CD14-positive monocyte (primary cell): ENCODE data around the gene ZNF69. TPM values are rescaled to one million over a fixed set of nuclear protein-coding genes. Genes with fewer than 3 reads are reported as not detected.
A peak's percentile ranks its signal among the peaks of the same experiment; 100 is the strongest.
"Not testable (repeated sequence)": the region's sequence is repeated elsewhere in the genome, so short reads cannot be mapped to it uniquely, and the experiment has no call there.

Experiments used
- DNase-seq, 3 donors: peaks; one replicate each; pipeline ENCODE4 v3.0.0-alpha.2; 2011 to 2022
- H2AFZ ChIP-seq: 2 replicates; pipeline ENCODE4 v1.6.0; 2012; ENCODE audit warnings: mild to moderate bottlenecking, low read depth, low read length, inconsistent platforms; ENCODE audit not compliant: insufficient read depth, poor library complexity, severe bottlenecking
- H3K27ac ChIP-seq, 2 donors: 1 replicate in 1 of 2; 2 replicates in 1 of 2; pipeline ENCODE4 v1.5.1; 2012 to 2013; ENCODE audit warnings: low read length in 2 of 2, control low read depth in 1 of 2, inconsistent platforms in 1 of 2, low read depth in 1 of 2, mild to moderate bottlenecking in 1 of 2
- H3K27me3 ChIP-seq, 2 donors: one replicate each; pipeline versions ENCODE4 v1.6.0 to v1.6.1; 2011 to 2013; ENCODE audit warnings: low read length in 2 of 2; ENCODE audit not compliant: control insufficient read depth in 2 of 2, insufficient read depth in 2 of 2
- H3K36me3 ChIP-seq, 2 donors: replicated peaks in 1 of 2; 1 replicate in 1 of 2; 2 replicates in 1 of 2; pipeline versions ENCODE4 v1.5.1 to v1.6.1; 2012 to 2013; ENCODE audit warnings: low read length in 2 of 2, control low read depth in 1 of 2, inconsistent platforms in 1 of 2, mild to moderate bottlenecking in 1 of 2; ENCODE audit not compliant: insufficient read depth in 2 of 2, control insufficient read depth in 1 of 2
- H3K4me1 ChIP-seq, 2 donors: 1 replicate in 1 of 2; 2 replicates in 1 of 2; pipeline versions ENCODE4 v1.5.1 to v1.6.1; 2012 to 2013; ENCODE audit warnings: low read length in 2 of 2, control low read depth in 1 of 2, inconsistent platforms in 1 of 2, mild to moderate bottlenecking in 1 of 2, moderate library complexity in 1 of 2; ENCODE audit not compliant: insufficient read depth in 2 of 2, control insufficient read depth in 1 of 2
- H3K4me2 ChIP-seq: replicated peaks from 2 replicates; pipeline ENCODE3; 2012; ENCODE audit warnings: low read length, moderate library complexity, mild to moderate bottlenecking; ENCODE audit not compliant: poor library complexity, severe bottlenecking; ENCODE audit errors: extremely low read depth
- H3K4me3 ChIP-seq, 3 experiments: fragments of 200-600 bp in 1 of 3; sonication (generic) in 1 of 3; replicated peaks in 1 of 3; 1 replicate in 2 of 3; 2 replicates in 1 of 3; pipeline ENCODE4 v1.5.1; 2011 to 2013; ENCODE audit warnings: low read length in 3 of 3, mild to moderate bottlenecking in 3 of 3, control low read depth in 2 of 3, low read depth in 2 of 3, inconsistent platforms in 1 of 3, moderate library complexity in 1 of 3
- H3K79me2 ChIP-seq: 2 replicates; pipeline ENCODE4 v1.6.0; 2012; ENCODE audit warnings: mild to moderate bottlenecking, control low read depth, inconsistent platforms, low read length, moderate library complexity; ENCODE audit not compliant: insufficient read depth
- H3K9ac ChIP-seq: 2 replicates; pipeline ENCODE4 v1.6.0; 2017; ENCODE audit warnings: low read length, mild to moderate bottlenecking; ENCODE audit not compliant: insufficient read depth, poor library complexity, severe bottlenecking
- H3K9me3 ChIP-seq, 2 donors: replicated peaks in 1 of 2; 1 replicate in 1 of 2; 2 replicates in 1 of 2; pipeline versions ENCODE4 v1.5.1 to v1.6.1; 2012 to 2013; ENCODE audit warnings: low read length in 2 of 2, control low read depth in 1 of 2; ENCODE audit not compliant: control insufficient read depth in 1 of 2, insufficient read depth in 1 of 2
- H4K20me1 ChIP-seq: 2 replicates; pipeline ENCODE4 v1.6.0; 2012; ENCODE audit warnings: mild to moderate bottlenecking, low read length, control low read depth, moderate library complexity; ENCODE audit not compliant: insufficient read depth
- H3K27ac Mint-ChIP-seq, 7 donors: one replicate each; pipeline ENCODE4 v1.8.0; 2020; ENCODE audit warnings: mild to moderate bottlenecking in 7 of 7, mixed read lengths in 7 of 7, moderate library complexity in 6 of 7, inconsistent platforms in 2 of 7
- H3K27me3 Mint-ChIP-seq, 3 donors: one replicate each; pipeline ENCODE4 v1.8.0; 2021 to 2022; ENCODE audit warnings: low read depth in 3 of 3, mild to moderate bottlenecking in 3 of 3, mixed read lengths in 3 of 3, moderate library complexity in 3 of 3, inconsistent platforms in 1 of 3
- H3K36me3 Mint-ChIP-seq, 2 donors: one replicate each; pipeline ENCODE4 v1.8.0; 2020; ENCODE audit warnings: mixed read lengths in 2 of 2, inconsistent platforms in 1 of 2, mild to moderate bottlenecking in 1 of 2
- H3K4me1 Mint-ChIP-seq: one replicate; pipeline ENCODE4 v1.8.0; 2020; ENCODE audit warnings: mild to moderate bottlenecking, mixed read lengths
- H3K4me3 Mint-ChIP-seq, 2 donors: one replicate each; pipeline ENCODE4 v1.8.0; 2020; ENCODE audit warnings: mild to moderate bottlenecking in 2 of 2, mixed read lengths in 2 of 2, moderate library complexity in 1 of 2
- H3K9me3 Mint-ChIP-seq, 7 donors: one replicate each; pipeline ENCODE4 v1.8.0; 2020 to 2022; ENCODE audit warnings: mixed read lengths in 7 of 7, mild to moderate bottlenecking in 6 of 7, moderate library complexity in 6 of 7, inconsistent platforms in 2 of 7
- WGBS: methylation state at CpG from one replicate; pipeline ENCODE4 v1.1.5; 2013; ENCODE audit warnings: missing lambda C conversion rate; ENCODE audit not compliant: insufficient coverage; 5-methylcytosine and 5-hydroxymethylcytosine counted together
- intact Hi-C, 2 donors: fragments of 100-400 bp; cut with micrococcal nuclease; formaldehyde crosslinking; loops; one replicate each; pipeline versions ENCODE4 v1.15.0 to v1.15.1; 2023
- polyA plus RNA-seq, 3 donors: library from polyadenylated mRNA; depleted of rRNA in 1 of 3; unstranded in 2 of 3; stranded (reverse) in 1 of 3; fragments of 300-500 nt in 2 of 3; fragments of >200 nt in 1 of 3; fragmentation: Illumina TruSeq in 2 of 3; gene quantifications; 1 replicate in 2 of 3; 2 replicates in 1 of 3; pipeline ENCODE4 v1.2.3, GENCODE V29; 2012 to 2021
- TF ChIP-seq, protein P1 (sequence below): fragments of 200-600 bp; IDR thresholded peaks from one replicate; pipeline ENCODE4 v1.8.0; 2022; ENCODE audit warnings: antibody characterized with exemption, mild to moderate bottlenecking

ZNF69 gene
- polyA plus RNA-seq, 3 donors, result 0.98 to 1.7 (median 1.1) TPM

DNA sequence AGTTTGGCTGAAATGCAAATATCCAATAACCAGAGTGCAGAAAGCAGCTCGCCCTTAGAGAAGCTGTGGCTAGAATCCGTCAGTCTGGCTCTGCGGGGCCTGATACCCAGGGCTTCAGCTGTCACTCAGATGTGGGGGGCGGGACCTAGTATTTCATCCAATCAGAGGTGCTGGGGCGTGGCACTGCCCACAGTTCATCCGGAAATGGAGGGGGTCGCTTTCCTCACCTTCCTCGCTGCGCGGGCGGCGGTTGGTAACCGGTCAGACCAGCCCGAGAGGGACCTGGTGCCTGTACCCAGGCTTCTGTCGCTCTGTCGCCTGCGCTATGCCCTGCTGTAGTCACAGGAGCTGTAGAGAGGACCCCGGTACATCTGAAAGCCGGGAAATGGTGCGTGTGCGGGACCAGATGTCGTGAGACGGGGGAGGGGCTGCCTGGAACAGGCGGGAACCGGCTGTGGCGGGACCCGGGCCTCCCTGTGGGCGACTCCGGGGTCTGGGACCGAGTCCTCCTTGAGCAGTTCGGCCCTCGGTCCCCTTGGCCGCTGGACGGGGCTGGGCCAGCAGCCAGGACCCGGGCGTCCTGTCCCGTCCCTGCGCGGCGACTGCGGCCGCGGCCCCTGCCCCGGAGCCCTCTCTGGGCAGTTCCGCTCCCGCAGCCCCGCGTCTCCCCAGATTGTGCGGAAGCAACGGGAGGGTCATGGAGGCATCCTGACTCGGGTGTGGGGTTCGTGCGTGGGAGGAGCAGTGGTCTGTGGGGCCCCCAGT, 37.5 kb downstream of the ZNF69 start, which contains the start of gene ZNF700:
TSS of gene ZNF700 (plus strand) at position 222 of the 765 bp plus-strand sequence. CDS start at position 326, 104 bp downstream.
- peak; percentile 81 to 86 (median 81) for DNase-seq
- Histone ChIP-seq H3K27ac (peak within 1 kb of the TSS; percentile 93 to 95), H3K4me1 (peaks cover 26 to 37% of the 10 kb centered on the region in 2 donors), H3K36me3 (peaks cover 0 to 22% of the 10 kb centered on the region in 2 donors), H3K4me2 (peak within 1 kb of the TSS; percentile 92), H3K4me3 (peak within 1 kb of the TSS; percentile 83 to 97 (median 91)), H2AFZ (peak within 1 kb of the TSS; percentile 97), H3K79me2 (peaks cover 50% of the 10 kb centered on the region), H4K20me1 (no peaks in the 10 kb centered on the region), H3K27me3 (no peaks in the 10 kb centered on the region), H3K9ac (peak within 1 kb of the TSS; percentile 84), H3K9me3 (peaks cover 11 to 22% of the 10 kb centered on the region in 2 donors)
- Mint-ChIP-seq H3K9me3 (peaks cover 7 to 24% (median 15%) of the 10 kb centered on the region in 7 donors), H3K27me3 (no peaks in the 10 kb centered on the region), H3K27ac (peak within 1 kb of the TSS; percentile 91 to 99 (median 97)), H3K36me3 (peaks cover 8 to 14% of the 10 kb centered on the region in 2 donors), H3K4me3 (peak within 1 kb of the TSS; percentile 95 to 96), H3K4me1 (peaks cover 30% of the 10 kb centered on the region)
- WGBS, result under 1% methylated on average over 50 of the region's 53 CpGs
- TF ChIP-seq, protein P1, sequence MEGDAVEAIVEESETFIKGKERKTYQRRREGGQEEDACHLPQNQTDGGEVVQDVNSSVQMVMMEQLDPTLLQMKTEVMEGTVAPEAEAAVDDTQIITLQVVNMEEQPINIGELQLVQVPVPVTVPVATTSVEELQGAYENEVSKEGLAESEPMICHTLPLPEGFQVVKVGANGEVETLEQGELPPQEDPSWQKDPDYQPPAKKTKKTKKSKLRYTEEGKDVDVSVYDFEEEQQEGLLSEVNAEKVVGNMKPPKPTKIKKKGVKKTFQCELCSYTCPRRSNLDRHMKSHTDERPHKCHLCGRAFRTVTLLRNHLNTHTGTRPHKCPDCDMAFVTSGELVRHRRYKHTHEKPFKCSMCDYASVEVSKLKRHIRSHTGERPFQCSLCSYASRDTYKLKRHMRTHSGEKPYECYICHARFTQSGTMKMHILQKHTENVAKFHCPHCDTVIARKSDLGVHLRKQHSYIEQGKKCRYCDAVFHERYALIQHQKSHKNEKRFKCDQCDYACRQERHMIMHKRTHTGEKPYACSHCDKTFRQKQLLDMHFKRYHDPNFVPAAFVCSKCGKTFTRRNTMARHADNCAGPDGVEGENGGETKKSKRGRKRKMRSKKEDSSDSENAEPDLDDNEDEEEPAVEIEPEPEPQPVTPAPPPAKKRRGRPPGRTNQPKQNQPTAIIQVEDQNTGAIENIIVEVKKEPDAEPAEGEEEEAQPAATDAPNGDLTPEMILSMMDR, result no peak
- intact Hi-C loops, result loop anchor here (1.0 to 10.0 kb wide), 7 partner anchors 40 to 217 kb away; partner anchors contain the start of genes ZNF763 (in 2 of the 2), ZNF20 (in 1 of the 2) and ZNF844 (in 1 of the 2)

DNA sequence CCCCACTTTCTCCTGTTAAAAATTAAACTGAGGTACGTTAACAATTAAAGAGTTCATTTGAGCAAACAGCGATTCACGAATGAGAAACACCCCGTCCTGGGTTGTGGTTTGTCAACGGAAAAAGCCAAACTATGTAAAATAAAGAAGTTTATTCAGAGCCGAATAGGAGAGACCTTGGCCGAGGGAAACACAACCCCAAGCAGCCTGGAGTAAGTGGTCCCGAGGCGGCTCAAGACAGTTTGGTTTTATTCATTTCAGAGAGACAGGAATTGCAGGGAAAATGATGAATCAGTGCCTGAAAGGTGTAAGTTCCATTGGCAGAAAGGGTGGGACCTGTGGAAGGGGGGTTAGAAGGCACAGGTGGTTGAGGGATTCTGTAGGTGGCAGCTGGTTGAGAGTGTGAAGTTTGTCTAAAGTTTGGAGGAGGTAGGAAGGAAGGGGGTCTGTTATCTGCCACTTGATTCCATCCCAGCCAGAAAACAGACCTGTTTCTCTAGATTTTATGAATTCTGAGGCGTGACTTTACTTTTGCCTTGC, 38.1 kb downstream of the ZNF69 start:
- not testable (repeated sequence) for DNase-seq, H3K27me3 ChIP-seq, H3K27me3 Mint-ChIP-seq, H4K20me1 ChIP-seq
- Mint-ChIP-seq H3K4me1 (peaks cover 34% of the 10 kb centered on the region), H3K4me3 (peak overlapping the region; percentile 95 to 96), H3K36me3 (peaks cover 8 to 16% of the 10 kb centered on the region in 2 donors), H3K27ac (peak overlapping the region; percentile 87 to 97 (median 91)), H3K9me3 (peaks cover 9 to 25% (median 15%) of the 10 kb centered on the region in 7 donors)
- H3K9ac ChIP-seq, result peak overlapping the region; percentile 84
- WGBS, result 2% methylated on average over 4 of the region's 10 CpGs
- H3K27ac ChIP-seq, result peak overlapping the region; percentile 93 to 95
- H3K4me3 ChIP-seq, result peak overlapping the region; percentile 83 to 97 (median 91)
- H3K36me3 ChIP-seq, result peaks cover 0 to 29% of the 10 kb centered on the region in 2 donors
- H3K4me1 ChIP-seq, result peaks cover 26 to 37% of the 10 kb centered on the region in 2 donors
- peak overlapping the region; percentile 92 for H3K4me2 ChIP-seq
- peak overlapping the region; percentile 97 for H2AFZ ChIP-seq
- intact Hi-C loops, result loop anchor here (2.0 to 10.0 kb wide), 4 partner anchors 39 to 139 kb away; partner anchors contain the start of genes ZNF763 (in 1 of the 2) and ZNF844 (in 1 of the 2)
- H3K79me2 ChIP-seq, result peaks cover 56% of the 10 kb centered on the region
- peaks cover 13 to 29% of the 10 kb centered on the region in 2 donors for H3K9me3 ChIP-seq
